B cell (primary cell): ENCODE measurements around the gene TMEM255B.

Experiments used
- EZH2 ChIP-seq: IDR thresholded peaks from 2 replicates; pipeline ENCODE4 v1.6.1; 2012; ENCODE audit warnings: borderline replicate concordance, low read depth, mild to moderate bottlenecking, moderate library complexity, low read length; ENCODE audit not compliant: insufficient read depth, poor library complexity, severe bottlenecking
- TF ChIP-seq, protein P1 (sequence below): fragments of 200-600 bp; IDR thresholded peaks from one replicate; pipeline ENCODE4 v1.8.0; 2022; ENCODE audit warnings: antibody characterized with exemption, mild to moderate bottlenecking

DNA sequence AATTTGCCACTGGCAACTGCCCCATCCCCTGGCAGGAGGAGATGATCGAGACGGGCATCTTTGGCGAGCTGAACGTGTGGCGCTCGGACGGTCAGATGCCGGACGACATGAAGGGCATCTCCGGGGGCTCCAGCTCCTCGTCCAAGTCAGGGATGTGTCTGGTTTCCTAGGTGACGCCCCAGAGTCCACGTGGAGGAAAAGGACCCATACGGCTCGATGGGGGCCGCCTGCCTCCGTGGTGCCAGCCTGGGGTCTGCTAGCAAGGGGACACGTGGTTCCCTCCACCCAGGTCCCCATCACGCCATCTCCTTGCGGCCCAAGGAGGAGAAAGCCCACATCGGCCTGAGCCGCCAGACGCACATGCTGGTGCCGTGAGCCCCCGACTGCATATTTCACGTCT lies 23.8 kb upstream of the TMEM255B start:
- TF ChIP-seq, protein P1, sequence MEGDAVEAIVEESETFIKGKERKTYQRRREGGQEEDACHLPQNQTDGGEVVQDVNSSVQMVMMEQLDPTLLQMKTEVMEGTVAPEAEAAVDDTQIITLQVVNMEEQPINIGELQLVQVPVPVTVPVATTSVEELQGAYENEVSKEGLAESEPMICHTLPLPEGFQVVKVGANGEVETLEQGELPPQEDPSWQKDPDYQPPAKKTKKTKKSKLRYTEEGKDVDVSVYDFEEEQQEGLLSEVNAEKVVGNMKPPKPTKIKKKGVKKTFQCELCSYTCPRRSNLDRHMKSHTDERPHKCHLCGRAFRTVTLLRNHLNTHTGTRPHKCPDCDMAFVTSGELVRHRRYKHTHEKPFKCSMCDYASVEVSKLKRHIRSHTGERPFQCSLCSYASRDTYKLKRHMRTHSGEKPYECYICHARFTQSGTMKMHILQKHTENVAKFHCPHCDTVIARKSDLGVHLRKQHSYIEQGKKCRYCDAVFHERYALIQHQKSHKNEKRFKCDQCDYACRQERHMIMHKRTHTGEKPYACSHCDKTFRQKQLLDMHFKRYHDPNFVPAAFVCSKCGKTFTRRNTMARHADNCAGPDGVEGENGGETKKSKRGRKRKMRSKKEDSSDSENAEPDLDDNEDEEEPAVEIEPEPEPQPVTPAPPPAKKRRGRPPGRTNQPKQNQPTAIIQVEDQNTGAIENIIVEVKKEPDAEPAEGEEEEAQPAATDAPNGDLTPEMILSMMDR, result no peak
- no peak for TF ChIP-seq EZH2
